Astrocyte of the cerebellum (primary cell): ENCODE measurements around the gene TCF3.
"Not testable (repeated sequence)": the region's sequence is repeated elsewhere in the genome, so short reads cannot be mapped to it uniquely, and the experiment has no call there.

Experiments
- DNase-seq: peaks from one replicate; pipeline ENCODE4 v3.0.0-alpha.2; 2011; ENCODE audit warnings: low read depth
- H3K4me3 ChIP-seq: 2 replicates; pipeline ENCODE4 v1.5.1; 2011; ENCODE audit warnings: mild to moderate bottlenecking, low read depth, low read length, moderate library complexity
- CTCF ChIP-seq: IDR thresholded peaks from 2 replicates; pipeline ENCODE4 v1.5.1; 2012; ENCODE audit warnings: low read length, low read depth, moderate library complexity, mild to moderate bottlenecking; ENCODE audit errors: missing control alignments
- in situ Hi-C: cut with HindIII; loops from 2 replicates; pipeline ENCODE4 v1.10.0; 2017; ENCODE audit warnings: low sequenced_read_pairs

The TCF3 gene

GRCh38 chr19:1691589-1692290, 39.3 kb upstream of the TCF3 start:
- no peak overlapping the region for H3K4me3 ChIP-seq
- in situ Hi-C loops: no loop called here
- no peak for DNase-seq
- no peak for TF ChIP-seq CTCF

- in situ Hi-C loops: no loop called here
- TF ChIP-seq CTCF: no peak
- no peak overlapping the region for H3K4me3 ChIP-seq
- no peak for DNase-seq
These were observed 38.4 kb upstream of the TCF3 start for GRCh38 chr19:1690699-1691307.

- DNase-seq, H3K4me3 ChIP-seq, in situ Hi-C loops: not testable (repeated sequence)
These were observed 33.4 kb upstream of the TCF3 start for GRCh38 chr19:1685785-1686184.

DNA sequence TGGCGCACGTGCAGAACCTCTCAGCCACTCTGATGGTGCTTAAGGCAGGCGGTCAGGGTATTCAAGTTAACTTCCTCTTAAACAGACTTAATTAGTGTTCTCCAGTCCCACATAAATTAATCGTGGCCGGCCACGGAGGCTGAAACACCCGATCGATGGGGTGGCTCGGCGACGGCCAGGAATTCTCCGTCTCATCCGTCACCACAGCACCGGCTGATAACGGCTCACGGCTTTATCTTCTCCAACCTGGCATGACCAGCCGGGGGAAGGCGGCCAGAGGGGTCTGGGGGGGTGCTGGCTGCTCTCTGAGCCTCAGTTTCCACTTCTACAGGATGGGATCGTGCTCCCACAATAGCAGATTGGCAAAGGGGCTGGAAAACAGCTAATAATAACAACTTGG, 32.6 kb upstream of the TCF3 start:
- H3K4me3 ChIP-seq: no peak overlapping the region
- in situ Hi-C loops: no loop called here
- no peak for DNase-seq
- no peak for TF ChIP-seq CTCF

- no peak overlapping the region for H3K4me3 ChIP-seq
- no peak for TF ChIP-seq CTCF
- DNase-seq: no peak
- in situ Hi-C loops: no loop called here
These were observed 32.1 kb upstream of the TCF3 start for GRCh38 chr19:1684573-1684912.

DNA sequence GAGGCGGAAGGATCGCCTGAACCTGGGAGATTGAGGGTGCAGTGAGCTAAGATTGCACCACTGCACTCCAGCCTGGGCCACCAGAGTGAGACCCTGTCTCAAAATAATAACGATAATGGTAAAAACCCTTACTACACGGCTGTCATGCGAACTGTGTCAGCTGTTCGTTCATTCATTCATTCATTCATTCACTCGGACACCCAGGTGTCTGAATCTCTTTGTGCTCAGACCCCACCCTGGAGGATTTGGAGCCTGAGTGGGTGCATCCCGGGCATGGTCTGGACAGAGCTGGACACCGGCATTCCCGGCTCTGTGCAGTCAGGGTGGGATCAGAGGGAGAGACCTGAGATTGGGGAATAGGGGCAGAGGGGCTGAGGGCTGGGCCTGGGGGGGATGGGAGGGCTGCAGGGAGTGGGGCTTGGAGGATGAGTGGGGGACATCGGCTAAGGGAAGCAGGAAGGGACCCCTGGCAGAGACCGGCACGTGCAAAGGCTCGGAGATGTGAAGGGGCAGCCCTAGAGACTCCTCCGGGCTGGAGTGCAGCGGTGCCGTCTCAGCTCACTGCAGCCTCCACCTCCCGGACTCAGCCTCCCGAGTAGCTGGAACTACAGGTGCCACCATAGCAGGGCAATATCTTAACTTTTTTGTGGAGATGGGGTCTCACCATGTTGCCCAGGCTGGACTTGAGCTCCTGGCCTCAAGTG, 31.6 kb upstream of the TCF3 start:
- in situ Hi-C loops: no loop called here
- no peak overlapping the region for H3K4me3 ChIP-seq
- no peak for TF ChIP-seq CTCF
- DNase-seq: no peak

DNA sequence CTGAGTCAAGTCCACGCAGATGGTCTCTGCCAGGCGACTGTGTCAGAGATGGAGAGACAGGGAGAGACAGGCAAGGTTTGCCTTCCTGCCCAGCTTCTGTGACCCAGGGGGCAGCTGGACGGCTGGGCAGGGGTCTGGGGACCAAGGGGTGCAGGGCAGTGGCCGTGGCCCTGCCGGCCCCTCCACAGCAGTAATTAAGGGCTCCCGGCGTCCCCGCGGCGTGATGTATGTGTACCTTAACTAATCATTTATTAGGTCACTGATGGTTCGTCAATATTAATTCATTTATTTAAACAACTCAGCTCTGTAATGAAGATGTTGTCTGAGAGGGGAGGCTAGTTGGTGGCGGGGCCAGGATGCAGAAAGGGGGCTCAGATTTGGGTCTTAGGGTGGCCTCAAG, 28.6 kb upstream of the TCF3 start:
- DNase-seq: no peak
- no peak overlapping the region for H3K4me3 ChIP-seq
- in situ Hi-C loops: no loop called here
- TF ChIP-seq CTCF: no peak
